ENCODE measurements around the gene NT5DC3. TPM values are rescaled to one million over a fixed set of nuclear protein-coding genes. Genes with fewer than 3 reads are reported as not detected.

NT5DC3 gene
- 2.8 TPM for total RNA-seq
- long read RNA-seq: 0 reads

DNA sequence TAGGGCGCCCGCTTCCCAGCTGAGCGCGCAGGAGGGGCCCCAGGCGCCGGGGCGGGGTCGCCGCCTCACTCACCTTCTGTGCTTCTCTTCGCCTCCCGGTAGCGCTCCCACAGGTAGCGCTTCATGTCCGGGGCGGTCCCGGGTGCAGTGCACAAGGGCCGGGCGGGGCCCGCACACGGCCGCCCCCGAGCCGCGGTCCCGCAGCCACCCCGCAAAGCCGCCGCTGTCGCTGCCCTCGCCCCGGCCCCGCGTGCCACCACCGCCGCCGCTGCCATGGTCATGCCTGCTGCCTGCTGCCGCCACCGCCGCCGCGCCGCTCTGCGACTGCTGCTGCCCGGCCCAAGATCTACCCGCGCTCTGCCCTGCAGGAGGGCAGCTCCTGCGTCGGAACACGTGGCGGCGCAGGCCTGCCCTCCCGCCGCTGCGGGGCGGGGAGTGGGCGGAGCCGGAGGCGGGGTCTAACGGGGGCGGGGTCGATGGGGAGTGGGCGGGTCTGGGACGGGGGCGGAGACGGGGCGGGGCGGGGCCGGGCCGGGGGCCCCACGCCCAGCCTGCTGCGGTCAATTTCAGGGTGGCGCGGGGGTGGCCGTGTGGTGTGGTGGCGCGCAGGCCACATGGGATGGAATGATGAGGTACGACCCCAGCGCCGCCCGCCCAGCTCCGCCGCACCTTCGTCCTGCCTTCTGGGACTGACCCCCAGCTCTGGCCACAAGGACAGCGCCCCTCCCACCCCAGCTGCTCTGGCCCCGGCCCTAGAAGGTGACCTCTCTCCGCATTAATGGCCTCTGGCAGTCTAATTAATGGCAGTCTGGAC, at the start of gene NT5DC3:
Gene NT5DC3, minus strand, starts transcription at position 359 of the 814 bp plus-strand sequence. Its CDS starts 78 bp downstream, at position 281.
- ATAC-seq (ENCODE audit: poor library complexity) (peak; percentile 95), DNase-seq (peak; percentile 87)
- intact Hi-C loops (cut with DNase I): no loop called here

DNA sequence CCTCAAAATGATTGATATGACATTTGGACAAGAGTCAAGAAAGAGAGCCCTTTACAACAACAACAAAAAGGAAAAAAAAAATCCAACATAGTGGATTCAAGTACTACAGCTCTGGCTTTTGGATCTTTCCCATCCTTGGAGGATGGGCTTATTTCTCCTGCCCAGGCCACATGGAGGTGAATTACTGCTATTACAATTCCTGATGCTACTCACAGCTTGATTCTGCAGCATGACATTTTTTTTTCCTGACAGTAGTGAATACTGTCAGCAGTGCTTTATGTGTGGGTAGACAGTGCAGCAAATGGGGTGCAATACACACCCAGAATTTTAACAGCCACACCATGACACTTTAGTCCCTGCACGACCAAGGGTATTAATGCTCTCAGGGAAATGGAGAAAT, 46.7 kb upstream of the NT5DC3 start:
- ATAC-seq (ENCODE audit: poor library complexity): no peak
- DNase-seq: no peak
- intact Hi-C loops (cut with DNase I): no loop called here

DNA sequence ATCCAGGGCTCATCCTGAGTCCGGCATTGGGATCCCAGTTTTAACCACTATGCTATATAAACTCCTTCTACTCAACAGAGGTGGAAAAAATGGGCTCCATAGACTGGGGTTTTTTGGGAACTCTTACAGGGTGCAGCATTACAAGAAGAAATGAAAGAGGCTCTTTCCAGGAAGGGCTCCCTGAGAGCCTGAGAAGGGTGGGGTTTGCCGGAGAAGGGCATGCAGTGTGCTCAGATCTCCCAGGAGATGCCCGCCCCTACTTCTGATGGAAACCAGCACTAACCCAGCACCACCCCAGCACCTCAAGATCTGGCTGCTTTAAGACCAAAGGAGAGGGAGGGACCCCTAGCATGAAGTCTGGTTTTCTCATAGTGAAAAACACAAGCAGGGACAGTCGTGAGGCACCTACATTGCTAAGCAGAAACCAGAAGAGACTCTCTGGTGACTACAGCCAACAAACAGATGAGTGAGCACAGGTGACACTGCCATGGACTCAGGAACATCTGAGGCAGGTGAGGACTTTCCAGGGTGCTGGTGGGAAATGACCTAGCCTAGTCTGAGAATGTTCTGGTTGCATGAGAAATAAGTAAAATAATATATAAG, 45.3 kb upstream of the NT5DC3 start:
- intact Hi-C loops (cut with DNase I): no loop called here
- no peak for ATAC-seq (ENCODE audit: poor library complexity)
- DNase-seq: no peak

DNA sequence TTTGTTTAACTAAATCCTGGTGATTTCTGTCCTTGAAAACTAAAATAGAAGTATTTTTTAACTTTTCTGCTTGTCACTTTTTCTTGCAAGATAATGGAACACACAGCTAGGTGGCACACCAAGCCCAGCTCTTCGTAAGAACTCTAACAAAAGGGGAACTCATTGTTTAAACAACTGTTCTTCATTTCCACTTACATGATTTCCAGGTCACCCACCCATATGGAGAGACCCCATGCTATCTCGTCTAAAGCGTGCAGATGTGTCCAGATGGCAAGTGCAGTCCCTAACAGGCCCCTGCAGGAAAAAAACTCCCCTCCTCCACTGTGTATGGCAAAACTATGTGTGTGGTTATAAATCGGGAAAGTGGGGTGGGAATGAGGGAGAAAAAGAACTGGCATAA, 43.3 kb upstream of the NT5DC3 start:
- no peak for ATAC-seq (ENCODE audit: poor library complexity)
- intact Hi-C loops (cut with DNase I): no loop called here
- DNase-seq: no peak

DNA sequence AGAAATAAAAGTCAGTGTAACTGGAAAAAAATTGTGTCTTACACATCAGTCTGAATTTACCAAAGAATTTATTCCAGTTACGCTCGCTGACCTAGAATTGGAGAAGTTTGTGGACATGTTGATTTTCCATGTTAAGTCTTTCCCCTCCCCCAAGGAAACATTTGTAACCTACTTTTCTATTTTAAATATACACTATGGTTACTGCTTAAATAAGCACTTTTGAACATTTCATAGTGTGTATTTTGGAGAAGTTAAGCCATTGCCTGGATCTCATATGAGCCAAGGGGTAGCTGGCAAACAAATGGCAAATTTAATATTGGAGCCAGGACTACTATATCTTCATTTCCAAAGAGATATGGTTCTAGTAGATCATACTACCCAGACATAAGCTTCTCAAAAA, 42.9 kb upstream of the NT5DC3 start:
- intact Hi-C loops (cut with DNase I): no loop called here
- DNase-seq (no peak), ATAC-seq (ENCODE audit: poor library complexity) (no peak)

DNA sequence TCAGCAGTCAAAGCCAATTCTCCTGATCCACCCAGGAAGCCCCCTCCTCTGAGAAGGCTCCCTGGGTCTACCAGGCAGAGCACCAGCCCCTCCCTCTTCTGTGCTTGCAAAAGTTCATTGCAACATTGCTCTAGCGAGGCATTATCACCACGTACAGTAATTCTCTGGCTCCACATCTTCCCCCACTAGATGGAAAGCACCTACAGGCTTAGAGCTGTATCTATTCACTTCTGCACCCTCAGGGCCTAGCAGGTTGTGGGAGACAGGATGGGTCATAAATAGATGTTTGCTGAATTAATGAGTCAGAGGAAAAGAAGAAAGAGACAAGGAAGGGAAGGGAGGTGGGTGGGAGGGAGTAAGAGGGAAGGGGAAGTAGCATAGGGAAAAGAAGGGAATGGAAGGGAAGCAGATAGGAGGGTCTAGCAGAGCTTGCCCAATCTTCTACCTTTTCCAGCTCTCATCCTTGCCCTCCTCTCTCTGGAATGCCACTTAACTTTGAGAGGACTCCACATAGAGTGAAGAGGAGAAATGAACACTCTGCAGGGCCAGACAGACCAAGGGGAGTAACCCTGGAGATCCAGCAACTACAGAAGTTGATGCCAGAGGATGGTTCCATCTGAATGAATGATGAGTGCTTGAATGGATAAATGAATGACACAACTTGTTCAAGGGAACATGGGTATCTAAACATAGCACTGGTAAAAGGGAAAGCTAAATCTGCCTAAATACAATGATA, 42.0 kb upstream of the NT5DC3 start:
- ATAC-seq (ENCODE audit: poor library complexity) (no peak), DNase-seq (no peak)
- intact Hi-C loops (cut with DNase I): no loop called here

DNA sequence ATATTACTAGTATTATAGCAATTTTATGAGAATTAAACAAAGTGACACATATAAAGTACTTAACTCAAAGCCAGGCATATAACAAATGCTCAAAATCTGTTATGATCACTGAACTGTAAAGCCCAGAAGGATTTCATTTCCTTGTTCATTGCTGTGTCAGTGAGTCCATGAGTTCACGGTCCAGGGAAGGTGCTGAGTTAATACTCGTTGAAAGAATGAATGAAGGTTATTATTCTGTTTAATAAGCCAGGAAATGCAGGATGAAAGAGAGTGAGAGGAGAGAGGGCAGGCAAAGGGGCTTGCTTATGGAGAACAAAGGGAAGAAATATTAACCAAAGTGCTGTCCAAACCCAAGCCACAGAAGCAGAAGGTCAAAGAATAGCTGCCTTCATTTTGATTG, 40.2 kb upstream of the NT5DC3 start:
- intact Hi-C loops (cut with DNase I): no loop called here
- no peak for ATAC-seq (ENCODE audit: poor library complexity)
- DNase-seq: no peak

DNA sequence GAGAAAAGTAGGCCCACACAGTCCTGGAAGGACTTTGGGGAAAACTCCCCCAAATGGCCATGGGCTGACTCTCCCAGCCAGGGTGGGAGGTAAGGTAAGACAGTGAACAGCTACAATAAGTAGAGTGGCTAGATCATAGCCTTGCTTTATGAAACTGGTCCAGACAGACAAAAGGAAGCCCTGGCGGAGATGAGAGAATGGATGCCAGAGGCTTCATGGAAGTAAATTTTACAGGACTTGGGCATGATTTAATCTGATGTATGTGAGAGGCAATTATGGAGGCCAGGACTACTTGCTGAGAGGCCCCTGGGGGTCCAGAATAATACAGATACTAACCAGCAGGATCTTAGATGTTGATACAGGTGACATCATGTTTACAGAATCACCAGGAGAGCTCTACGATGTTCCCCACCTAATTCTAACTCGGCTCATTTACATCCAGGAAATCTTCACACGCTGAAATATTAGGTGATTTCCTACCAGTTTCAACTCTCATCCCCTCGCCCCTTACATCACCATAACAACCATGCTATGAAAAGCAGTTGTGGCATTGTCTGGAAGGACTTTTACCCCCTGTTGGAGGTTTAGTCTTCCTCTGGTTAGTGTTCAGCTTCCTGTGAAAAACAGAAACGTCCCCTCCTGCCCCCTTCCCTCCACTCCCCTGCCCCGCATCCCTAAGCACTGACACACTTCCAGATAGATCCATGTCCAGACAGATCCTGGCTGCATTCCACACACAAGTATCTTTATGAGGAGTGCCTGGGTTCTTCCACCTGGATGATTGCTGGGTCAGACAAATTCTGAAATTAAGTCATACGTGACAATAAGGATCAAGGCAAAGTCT, 39.5 kb upstream of the NT5DC3 start:
- intact Hi-C loops (cut with DNase I): no loop called here

DNA sequence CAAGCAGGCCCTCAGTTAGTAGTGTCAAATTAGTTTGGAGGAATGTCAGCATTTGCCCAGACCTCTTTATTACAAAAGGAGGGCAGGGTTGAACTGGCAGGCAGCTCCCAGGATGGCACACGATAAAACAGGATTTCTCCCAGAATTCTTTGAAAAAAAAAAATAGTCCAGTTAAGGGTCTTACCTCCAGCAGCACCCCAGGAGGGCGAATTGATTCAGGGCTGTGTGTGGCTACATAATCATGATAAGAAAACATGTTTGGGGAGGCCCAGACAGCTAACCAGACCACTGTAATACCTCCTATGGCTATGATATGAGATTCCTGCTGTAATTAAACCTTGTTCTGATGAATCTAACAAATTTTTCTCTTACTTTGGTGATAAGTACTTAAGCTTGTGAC, 38.8 kb upstream of the NT5DC3 start:
- intact Hi-C loops (cut with DNase I): no loop called here
- DNase-seq (no peak), ATAC-seq (ENCODE audit: poor library complexity) (no peak)

More for the DNA sequence above, 39.5 kb upstream of the NT5DC3 start:
- DNase-seq: no peak
- no peak for ATAC-seq (ENCODE audit: poor library complexity)

DNA sequence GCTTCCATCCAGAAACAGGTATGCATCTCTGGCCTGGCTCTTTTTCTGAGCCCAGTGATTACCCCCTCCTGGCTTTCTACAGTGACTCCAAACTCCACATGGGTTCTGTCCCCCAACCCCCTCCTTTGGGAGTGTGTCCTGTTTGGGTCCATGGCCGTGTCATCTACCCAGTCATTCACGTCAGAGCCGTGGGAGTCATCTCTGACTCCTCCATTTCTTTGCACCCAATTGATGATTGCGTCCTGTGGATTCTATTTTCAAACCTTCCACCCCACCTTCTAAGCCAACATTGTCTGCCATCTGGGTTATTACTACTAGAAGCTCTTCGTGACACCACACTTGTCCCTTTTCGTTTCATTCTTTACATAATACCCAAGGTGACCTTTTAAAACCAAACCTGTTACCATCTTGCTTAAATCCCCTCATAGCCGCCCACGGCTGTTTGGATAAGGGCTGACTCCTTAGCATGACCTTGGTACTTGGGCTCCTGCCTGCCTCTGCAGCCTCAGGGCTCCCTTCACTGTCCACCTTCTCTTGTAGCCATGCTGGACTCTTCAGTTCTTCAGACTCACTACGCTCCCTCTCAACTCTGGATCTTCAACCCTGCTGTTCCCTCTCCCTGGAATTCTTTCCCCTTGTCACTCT, 38.1 kb upstream of the NT5DC3 start:
- ATAC-seq (ENCODE audit: poor library complexity): no peak
- intact Hi-C loops (cut with DNase I): no loop called here
- DNase-seq: no peak

DNA sequence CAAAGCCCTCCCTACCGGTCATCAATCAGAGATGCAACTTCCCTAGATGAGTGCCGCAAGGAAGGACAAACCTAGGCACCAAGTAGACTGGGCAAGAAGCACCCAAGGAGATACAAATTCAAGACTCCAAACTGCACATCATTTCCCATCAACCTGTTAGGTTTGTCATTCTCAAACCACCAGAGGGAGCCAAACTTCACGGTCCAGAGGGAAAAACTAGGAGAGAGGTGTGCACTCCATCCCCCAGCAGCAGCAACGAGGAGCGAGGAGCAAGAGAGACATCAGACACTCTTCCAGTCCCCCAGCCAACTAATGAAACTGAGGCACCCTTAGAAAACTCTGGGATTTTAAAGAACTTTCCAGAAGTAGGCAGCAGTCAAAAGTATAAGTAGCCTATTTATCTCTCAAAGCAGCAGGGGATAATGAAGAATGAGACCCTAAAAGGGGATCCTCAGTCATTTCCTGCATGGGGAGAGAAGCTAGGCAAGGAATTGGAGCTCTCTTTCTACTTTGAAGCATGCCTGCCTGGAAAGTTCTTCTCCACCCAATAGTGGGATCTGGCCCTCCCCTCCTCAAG, 37.0 kb upstream of the NT5DC3 start:
- intact Hi-C loops (cut with DNase I): no loop called here
- ATAC-seq (ENCODE audit: poor library complexity) (peak; percentile 88), DNase-seq (no peak)

DNA sequence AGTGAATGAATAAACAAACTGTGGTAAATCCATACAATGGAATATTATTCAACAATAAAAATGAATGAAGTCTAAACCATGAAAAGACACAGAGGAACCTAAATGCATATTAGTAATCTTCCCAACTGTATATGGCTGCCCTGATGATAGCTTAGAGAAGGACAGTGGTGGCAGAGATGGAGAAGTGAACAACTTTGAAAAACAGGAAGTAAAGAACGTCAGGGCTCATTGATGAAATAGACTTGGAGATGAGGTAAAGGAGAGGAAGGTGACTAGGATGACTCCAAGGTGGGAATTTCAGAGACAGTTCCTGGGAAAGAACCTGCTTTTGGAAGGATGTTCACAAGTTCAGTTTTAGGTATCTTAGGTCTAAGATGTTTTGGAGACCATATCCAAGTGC, 36.3 kb upstream of the NT5DC3 start:
- DNase-seq (no peak), ATAC-seq (ENCODE audit: poor library complexity) (no peak)
- intact Hi-C loops (cut with DNase I): no loop called here

DNA sequence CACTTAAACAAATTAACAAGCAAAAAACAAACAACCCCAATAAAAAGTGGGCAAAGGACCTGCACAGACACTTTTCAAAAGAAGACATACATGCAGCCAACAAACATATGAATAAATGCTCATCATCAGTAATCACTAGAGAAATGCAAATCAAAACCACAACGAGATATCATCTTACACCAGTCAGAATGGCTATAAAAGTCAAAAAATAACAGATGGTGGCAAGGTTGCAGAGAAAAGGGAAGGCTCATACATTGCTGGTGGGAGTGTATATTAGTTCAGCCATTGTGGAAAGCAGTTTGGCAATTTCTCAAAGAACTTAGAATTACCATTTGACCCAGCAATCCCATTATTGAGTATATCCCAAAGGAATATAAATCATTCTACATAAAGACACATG, 34.6 kb upstream of the NT5DC3 start:
- intact Hi-C loops (cut with DNase I): no loop called here
- ATAC-seq (ENCODE audit: poor library complexity) (no peak), DNase-seq (no peak)

DNA sequence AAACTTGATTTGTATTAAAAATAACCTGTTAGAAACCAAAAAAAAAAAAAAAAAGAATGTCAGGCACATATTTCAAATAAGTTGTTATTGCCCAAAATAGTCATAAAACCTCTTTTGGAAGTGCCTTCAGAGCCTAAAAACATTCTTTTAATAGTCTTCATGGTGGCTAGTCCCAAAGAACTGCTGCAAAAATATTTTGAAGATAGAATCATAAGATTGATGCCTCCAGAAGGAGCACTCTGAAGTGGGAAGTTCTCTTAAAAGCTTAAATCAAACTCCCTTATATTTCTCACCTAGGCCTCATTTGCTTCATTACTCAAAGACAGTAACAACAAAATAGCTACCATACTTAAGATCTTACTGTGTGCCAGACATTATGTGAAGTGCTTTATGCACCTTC, 27.2 kb upstream of the NT5DC3 start:
- DNase-seq: no peak
- ATAC-seq (ENCODE audit: poor library complexity): no peak
- intact Hi-C loops (cut with DNase I): no loop called here

DNA sequence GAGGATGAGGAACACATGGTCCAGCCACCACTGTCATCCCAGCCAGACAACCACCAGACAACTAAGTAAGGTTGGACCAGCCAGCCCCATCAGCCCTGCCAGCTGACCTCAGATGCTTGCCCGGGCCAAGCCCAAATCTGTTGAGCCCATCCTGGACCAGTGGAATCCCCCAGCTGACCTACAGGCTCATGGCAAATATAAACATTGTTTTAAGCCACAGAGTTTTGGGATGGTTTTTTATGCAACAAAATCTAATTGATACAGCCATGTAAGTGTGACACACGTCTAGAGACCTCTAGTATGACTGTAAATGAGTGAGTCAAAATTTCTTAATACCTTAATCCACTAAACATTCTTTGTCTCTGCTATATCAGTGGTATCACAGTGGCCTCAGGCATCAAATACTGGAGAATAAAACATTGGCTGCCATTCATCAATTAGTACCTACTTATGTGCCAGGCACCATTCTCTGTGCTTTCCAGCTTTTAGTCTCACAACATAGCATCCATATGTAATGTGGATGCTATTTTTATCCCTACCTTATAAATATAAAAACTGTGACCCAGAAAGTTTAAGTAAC, 24.2 kb upstream of the NT5DC3 start:
- ATAC-seq (ENCODE audit: poor library complexity): no peak
- DNase-seq: no peak
- intact Hi-C loops (cut with DNase I): no loop called here

DNA sequence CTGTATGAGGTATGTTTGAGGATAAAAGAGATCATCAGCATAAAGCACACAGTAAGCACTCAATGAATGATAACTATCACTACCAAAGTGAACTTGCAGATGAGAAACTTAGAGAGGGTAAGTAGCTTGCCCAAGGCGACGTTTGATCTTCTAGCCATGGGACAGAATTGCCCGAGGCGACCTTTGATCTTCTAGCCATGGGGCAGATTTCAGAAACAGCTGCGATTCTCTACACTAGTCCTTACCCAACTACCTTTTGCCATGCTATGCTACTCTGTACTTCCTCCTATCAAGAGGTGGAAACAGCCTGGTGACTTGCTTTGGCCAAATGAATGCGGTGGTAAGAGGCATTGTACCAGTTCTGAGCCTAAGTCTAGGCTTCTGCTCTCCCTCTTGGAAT, 23.7 kb upstream of the NT5DC3 start:
- DNase-seq (no peak), ATAC-seq (ENCODE audit: poor library complexity) (no peak)
- intact Hi-C loops (cut with DNase I): no loop called here

DNA sequence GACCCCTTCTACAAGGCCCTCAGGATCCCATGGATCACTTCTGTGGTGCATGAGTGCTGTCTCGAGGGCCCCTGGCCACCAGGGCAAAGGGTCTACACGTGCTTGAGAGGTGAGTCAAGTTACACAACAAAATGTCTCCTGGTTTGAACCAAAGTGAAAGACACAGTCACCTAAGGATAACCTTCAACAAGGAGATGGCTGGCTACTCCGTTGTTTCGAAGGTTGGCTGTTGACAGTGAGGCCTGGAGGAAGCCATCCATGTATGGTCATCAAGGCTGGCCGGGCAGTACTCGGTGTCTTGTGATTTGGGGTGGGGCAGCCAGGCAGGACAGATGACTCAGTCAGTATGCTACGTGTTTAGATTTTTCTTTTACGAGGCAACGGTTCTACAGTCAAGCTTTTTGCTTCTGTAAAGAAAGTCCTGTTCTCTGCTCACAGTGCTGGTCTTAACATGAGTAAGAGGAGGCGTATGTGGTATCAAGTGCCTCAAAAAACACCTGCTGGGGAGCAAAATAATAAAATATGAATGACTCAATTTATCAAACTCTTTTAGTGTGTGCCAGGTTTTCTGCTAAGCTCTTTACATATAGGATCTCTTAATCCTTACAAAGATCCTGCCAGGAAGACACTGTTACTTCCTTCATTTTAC, 18.0 kb upstream of the NT5DC3 start:
- ATAC-seq (ENCODE audit: poor library complexity) (peak; percentile 79), DNase-seq (no peak)
- intact Hi-C loops (cut with DNase I): no loop called here

Data from Right ventricle myocardium superior (tissue), 1 donor.